ENCODE results near the gene PLCL1. TPM values are rescaled to one million over a fixed set of nuclear protein-coding genes. Genes with fewer than 3 reads are reported as not detected.

PLCL1 gene
- total and polyA plus RNA-seq, 10 of the 15 experiments (the other 5 are each of a cell fraction or from before 2014, with no cell fraction given): 0.03 to 1.5 (median 0.22) TPM

- no peak overlapping the region for H3K9ac ChIP-seq (ENCODE audit: control insufficient read depth, insufficient read depth, low read length)
- no peak overlapping the region for H3K4me3 ChIP-seq
- no peaks in the 10 kb centered on the region for H3K9me3 ChIP-seq (replicated peaks; ENCODE audit: control insufficient read depth, insufficient read depth, low read length)
- ChIA-PET CTCF (interaction anchor here (1.1 kb wide), 1 partner anchor 57 kb away, joined by 3 read pairs; no protein-coding TSS in a partner anchor), SMC1A (ENCODE audit: uncharacterized antibody, unreplicated experiment) (interaction anchor here (1.1 to 1.9 kb wide), 6 partner anchors 10 to 172 kb away, joined by 3 to 5 read pairs (median 4); no protein-coding TSS in a partner anchor), RAD21 (ENCODE audit: unreplicated experiment) (interaction anchor here (0.6 to 1.2 kb wide), 3 partner anchors 17 to 201 kb away, joined by 3 to 4 read pairs (median 3); no protein-coding TSS in a partner anchor), POLR2A (no interaction called here)
- TF ChIP-seq NRF1 (conservative IDR thresholded peaks at IDR 0.05; ENCODE audit: low read depth, low read length) (no peak), TCF12 (IDR thresholded peaks at IDR 0.05; ENCODE audit: low read depth, low read length) (no peak), POLR2A (IDR thresholded peaks at IDR 0.05; ENCODE audit: low read depth, low read length) (no peak), CBX5 (IDR thresholded peaks at IDR 0.05; ENCODE audit: low read depth) (no peak), RB1 (IDR thresholded peaks at IDR 0.05; ENCODE audit: borderline replicate concordance) (no peak), ATF7 (IDR thresholded peaks at IDR 0.05; ENCODE audit: low read depth) (no peak), RUNX3 (IDR thresholded peaks at IDR 0.05; ENCODE audit: low read length) (no peak), NR2F1 (conservative IDR thresholded peaks at IDR 0.05) (no peak), EZH2 (IDR thresholded peaks at IDR 0.05; ENCODE audit: borderline replicate concordance, control insufficient read depth, low read depth, low read length) (no peak), IKZF2 (IDR thresholded peaks at IDR 0.05) (no peak), EGR1 (IDR thresholded peaks at IDR 0.05; ENCODE audit: borderline replicate concordance in 1 of 2, low read depth in 2 of 2, low read length in 2 of 2) (no peak), SPI1 (IDR thresholded peaks at IDR 0.05; ENCODE audit: borderline replicate concordance, insufficient read depth, low read depth, low read length) (no peak), ESRRA (IDR thresholded peaks at IDR 0.05; ENCODE audit: low read length) (no peak), RCOR1 (conservative IDR thresholded peaks at IDR 0.05; ENCODE audit: low read depth, low read length) (no peak), TBL1XR1 (IDR thresholded peaks at IDR 0.05; ENCODE audit: low read depth, low read length) (no peak), RFX5 (IDR thresholded peaks at IDR 0.05; ENCODE audit: low read depth, low read length) (no peak), SREBF2 (IDR thresholded peaks at IDR 0.05; ENCODE audit: low read length) (no peak), IRF3 (IDR thresholded peaks at IDR 0.05) (no peak), GATAD2B (conservative IDR thresholded peaks at IDR 0.05; ENCODE audit: low read depth) (no peak), BRCA1 (IDR thresholded peaks at IDR 0.05; ENCODE audit: low read depth, low read length) (no peak)
- H3K79me2 ChIP-seq (ENCODE audit: control insufficient read depth, insufficient read depth, low read length): no peaks in the 10 kb centered on the region
- intact Hi-C loops (cut with micrococcal nuclease; ENCODE audit: unreplicated experiment): no loop called here
- no TSS peak for BruUV-seq (replicated peaks)
- in situ Hi-C loops (cut with MboI): no loop called here
- no peaks in the 10 kb centered on the region for H3K36me3 ChIP-seq (ENCODE audit: control insufficient read depth in 2 of 2, insufficient read depth in 2 of 2, low read length in 1 of 2)
- no peak overlapping the region for H3K4me2 ChIP-seq (ENCODE audit: control insufficient read depth, insufficient read depth)
- ATAC-seq (no peak), DNase-seq (ENCODE audit: low read depth, low spot score) (no peak), FAIRE-seq (no peak)
- H2AFZ ChIP-seq (ENCODE audit: control insufficient read depth, low read depth, low read length): no peak overlapping the region
- no peak overlapping the region for H3K27ac ChIP-seq (ENCODE audit: control insufficient read depth, insufficient read depth)
- no peaks in the 10 kb centered on the region for H4K20me1 ChIP-seq (ENCODE audit: control insufficient read depth, insufficient read depth)
- no peaks in the 10 kb centered on the region for H3K27me3 ChIP-seq (replicated peaks in 1 of 2; ENCODE audit: control insufficient read depth in 2 of 2, insufficient read depth in 2 of 2, low read length in 1 of 2)
- H3K4me1 ChIP-seq (ENCODE audit: control insufficient read depth, insufficient read depth, low read length): no peaks in the 10 kb centered on the region
Observed at GRCh38 chr2:197925976-197926375, 121.6 kb downstream of the PLCL1 start.
